Fibroblast of skin of right biceps (primary cell): ENCODE results near the gene UNC13C.

ENCODE experiments used
- DNase-seq: peaks from one replicate; pipeline ENCODE4 v3.0.0-alpha.2; 2013

The UNC13C gene

DNA sequence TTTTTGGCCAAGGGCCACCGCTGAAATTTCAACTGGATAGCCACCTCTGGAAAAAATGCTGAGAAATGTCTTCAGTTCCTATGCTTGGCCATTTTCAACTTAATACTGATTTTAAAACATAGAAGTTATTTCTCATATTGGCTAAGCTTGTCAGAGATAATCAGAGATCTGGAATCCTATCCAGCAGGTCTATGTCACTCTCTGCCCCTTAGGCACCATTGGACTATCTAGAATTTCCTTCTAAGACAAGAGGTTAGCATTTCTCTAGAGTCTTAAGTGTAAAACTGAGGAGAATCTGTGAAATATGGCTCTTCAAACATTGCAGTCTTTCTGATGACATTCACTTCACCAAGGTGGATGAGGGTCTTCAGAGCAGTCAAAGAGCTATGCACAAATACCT lies 597.3 kb downstream of the UNC13C start:
- no peak for DNase-seq

DNA sequence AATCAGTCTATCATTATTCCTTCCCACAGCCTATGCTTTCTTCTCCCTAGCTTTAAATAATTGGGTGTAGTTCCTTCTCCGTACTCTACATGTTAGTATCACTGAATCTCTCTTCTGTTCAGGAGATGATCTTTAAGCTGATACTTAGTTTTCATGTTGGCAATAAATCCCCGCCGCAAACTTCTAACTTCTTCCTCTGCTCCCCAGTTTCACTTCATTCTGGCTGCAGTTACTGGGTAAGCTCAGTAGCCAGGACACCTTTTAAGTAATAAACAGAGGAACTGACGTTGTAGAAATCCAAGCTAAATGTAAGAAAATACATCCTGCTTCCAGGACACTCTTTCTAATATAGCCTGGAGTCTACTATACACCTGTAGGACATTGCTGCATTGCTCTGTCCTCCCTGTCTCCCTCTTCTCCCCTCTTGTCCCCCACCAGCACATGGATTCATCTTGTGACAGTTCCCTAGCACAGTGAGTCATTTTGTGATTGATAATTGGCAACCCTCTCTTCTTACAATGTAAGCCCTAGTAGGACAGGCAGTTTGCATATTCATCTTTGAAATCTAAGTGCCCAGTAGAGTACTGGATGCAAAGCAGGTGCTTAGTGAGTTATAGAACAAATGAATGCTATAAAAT lies 598.2 kb downstream of the UNC13C start:
- no peak for DNase-seq

DNA sequence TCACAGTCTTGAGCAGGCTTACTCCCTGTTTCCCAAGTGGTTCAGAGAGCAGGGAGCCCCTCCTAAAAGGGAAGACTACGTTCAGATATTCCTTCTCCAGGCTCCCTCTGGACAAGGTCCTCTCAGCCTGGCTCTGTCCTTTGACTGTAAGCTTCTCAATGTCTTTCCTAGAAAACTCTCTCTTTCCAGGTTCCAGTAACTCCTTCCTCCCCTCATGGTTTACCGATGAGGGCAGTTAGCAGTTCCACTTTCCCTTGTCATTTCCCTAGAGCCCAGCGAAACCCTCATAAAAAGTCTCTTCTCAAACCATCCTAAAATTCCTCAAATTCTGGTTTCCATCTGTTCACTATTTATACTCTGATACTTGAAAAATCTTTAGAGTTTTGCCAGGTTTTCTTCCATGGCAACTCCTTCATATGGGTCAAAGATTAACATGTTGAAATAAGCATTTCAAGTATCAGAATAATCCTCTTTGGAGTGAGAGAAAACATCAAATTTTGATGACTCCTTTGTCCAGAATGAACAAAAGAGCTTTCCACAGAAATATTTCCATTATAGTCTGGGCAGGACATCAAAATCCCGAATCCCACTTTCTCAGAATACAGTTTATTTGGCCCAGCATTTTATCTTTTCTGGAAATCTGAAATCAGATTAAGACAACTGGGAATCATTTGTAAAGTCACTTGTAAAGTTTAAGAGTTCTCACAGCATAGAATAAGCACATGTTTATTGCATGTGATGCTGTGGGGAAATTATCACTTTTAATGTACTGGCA lies 599.4 kb downstream of the UNC13C start:
- no peak for DNase-seq

DNA sequence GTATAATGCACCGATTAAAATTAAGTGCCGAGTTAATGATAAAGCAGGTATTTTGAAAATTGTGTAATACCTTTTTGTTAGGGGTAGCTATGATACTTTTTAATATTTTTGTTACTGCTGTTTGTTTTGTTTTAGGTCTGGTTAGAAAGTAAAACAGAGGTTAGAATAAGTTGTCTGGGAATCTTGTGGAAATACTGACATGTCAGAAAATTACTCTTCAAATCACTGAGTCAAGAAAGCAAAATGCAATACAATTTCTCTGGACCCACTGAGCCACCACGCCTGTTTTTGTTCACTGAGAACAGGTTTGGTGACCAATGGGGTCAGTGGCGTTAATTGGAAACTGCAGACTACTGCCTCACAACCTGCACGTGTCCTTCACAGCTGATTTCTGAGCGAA lies 601.6 kb downstream of the UNC13C start:
- no peak for DNase-seq

DNA sequence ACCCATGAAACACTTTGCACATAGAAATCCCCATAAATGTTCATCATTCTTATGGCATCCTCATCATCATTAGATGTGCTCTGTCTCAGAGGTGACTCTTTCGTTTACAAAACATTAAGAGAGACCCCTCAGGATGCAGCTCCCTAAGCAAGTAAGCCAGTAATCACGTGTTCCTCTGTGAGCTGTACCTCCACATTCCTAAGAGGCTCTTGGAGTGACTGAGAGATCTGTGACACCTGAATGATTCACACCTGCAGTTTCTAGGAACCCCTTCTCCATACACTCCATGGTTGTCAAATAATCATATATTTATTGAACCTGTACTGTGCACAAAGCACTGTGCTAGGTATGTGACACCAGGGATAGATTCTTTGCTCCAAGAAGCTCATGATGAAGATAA lies 602.4 kb downstream of the UNC13C start:
- DNase-seq: no peak

DNA sequence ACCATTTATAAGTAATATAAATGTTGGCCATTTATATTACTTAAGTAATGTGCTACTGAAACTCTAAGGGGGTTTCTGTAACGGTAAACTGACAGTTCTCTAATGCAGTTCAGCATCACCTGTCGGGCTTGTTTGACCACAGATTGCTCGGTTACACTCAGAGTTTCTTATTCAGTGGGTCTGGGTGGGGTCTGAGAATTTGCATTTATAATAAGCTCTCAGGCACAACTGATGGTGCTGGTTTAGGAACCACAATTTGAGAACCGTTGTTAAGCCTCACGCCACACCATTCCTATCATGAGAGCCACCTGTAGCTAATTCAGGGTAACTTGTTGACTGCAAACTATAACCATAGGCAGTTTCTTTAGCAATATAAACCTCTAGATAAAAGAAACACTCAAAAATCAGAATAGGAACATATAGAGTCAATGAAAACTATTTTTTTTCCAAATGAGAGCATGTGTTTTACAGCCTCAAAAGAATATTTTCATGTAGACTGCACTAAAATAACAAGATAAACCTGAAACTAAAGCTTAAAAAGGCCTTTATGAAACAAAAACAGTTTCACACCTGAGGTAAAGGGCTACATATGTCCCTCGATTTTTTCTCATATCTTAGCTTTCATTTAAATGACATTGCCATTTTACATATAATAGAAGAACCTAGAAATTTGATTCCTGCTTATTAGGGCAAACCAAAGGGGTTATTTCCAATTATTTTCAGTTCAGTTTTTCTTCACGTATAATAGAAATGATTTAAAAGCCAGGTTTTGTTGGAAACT lies 604.8 kb downstream of the UNC13C start:
- DNase-seq: no peak

DNA sequence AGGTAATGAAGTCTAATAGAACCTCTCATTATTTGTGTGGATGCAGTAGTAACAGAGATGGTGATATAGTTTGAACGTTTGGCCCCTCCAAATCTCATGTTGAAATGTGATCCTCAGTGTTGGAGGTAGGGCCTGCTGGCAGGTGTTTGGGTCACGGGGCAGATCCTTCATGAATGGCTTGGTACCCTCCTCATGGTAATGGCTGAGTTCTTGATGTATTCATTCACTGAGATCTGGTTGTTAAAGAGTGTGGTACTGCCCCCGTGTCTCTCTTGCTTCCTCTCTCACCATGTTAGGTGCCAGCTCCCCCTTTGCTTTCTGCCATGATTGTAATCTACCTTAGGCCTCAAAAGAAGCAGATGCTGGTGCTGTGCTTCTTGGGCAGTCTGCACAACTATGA lies 606.8 kb downstream of the UNC13C start:
- DNase-seq: no peak

DNA sequence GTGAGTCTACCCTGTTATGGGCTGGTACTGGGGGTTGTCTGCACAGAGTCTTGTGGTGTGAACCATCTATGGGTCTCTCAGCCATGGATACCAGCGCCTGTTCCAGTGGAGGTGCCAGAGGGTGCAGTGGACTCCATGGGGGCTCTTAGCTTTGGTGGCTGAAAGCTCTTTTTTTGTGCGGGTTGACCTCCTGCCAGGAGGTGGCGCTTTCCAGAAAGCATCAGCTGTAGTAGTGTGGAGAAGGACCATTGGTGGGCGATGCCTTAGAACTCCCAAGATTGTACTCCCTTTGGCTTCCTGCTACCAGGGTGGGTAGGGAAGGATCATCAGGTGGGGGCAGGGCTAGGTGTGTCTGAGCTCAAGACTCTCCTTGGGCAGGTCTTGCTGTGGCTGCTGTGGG lies 615.9 kb downstream of the UNC13C start:
- DNase-seq: no peak

DNA sequence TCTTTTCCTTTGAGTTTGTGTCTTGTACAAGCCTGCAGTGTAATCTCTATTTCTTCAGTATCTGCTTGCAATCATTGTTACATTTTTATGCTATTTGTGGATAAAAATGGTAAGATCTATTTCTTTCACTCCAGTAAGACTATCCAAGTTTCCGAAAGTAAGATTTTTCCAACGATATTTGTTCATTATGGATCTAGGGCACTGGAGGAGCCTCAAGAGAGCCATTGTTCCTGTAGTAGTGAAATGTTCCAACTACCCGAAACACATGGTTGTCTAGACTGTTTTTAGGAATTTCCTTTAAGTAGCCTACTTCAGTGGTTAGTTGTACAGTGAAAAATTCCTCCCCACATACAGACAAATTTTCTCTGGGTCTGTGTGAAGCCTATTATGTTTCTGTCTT lies 621.1 kb downstream of the UNC13C start:
- DNase-seq: no peak

DNA sequence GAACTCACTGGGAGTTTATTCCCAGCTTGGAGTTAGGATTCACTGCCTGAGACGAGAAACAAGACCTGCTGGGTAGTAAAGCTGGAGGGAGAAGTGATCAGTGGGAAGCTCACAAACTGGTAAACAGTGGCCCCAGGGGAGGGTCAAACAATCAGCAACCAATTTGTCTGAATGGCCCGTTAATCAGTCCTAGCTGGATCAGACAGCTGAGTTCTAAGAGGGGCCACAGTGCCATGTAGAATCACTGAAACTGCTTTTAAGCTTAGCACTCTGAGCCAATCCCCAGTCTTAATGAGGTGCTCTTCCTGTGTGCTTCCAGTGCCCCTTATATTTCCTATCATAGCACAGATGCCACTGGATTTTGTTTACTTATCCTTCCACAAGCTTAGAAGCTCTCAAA lies 626.8 kb downstream of the UNC13C start:
- DNase-seq: no peak

DNA sequence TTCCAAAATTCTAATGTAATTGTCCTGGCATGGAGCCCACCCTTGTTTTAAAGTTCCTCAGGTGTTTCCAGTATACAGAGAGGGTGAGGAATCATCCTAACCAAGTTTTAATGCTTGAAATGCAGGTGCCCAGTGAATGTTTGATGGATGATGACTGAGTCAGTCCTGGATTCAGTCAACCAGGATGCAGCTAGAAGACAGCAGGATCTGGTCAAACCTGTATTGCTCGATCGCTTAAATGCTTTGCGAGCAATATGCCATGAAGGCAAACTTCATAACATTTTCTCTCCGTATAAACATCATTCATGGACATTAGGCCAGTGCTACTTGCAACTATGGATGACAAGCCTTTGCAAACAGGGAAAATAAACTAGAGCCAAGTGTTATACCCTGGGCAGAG lies 627.3 kb downstream of the UNC13C start:
- no peak for DNase-seq

DNA sequence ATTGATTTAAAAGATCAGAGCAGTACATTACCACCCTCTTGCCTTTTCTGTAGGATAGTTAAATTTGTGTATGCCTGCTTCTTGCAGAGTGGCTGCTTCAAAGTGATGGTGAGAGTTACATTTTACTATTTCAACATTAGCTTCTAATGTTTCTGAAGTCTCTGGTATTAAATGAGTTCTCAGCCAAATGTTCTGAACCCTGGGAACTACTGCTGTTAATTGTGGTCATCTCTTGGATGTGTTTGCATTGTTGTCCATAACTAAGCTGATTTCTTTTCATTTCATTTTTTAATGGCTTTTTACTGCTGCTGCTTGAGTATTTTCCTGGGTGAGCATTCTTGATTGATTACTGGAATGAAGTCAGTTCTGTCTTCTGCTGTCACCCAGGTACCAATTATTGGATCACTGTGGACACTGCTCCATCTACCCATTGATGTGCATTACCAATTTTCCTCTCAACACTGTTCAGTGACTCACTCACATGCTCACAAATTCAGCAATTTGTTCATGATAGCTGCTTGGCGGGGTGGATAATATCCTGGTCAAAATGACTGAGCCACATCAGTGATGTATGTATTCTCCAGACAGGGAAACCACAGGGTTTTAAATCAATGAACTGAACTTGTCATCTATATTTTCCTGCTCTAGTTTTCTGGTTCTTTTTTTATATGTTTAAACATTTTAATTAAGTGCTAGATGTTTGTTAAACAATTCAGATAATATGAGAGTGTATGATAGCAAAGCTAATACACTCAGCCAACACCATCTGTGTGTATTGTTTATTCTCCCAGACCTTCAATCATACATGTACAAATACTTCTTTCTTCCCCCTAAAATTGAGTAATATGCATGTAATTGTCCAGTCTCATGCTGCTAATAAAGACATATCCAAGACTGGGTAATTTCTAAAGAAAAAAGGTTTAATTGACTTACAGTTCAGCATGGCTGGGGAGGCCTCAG lies 630.9 kb downstream of the UNC13C start:
- no peak for DNase-seq

DNA sequence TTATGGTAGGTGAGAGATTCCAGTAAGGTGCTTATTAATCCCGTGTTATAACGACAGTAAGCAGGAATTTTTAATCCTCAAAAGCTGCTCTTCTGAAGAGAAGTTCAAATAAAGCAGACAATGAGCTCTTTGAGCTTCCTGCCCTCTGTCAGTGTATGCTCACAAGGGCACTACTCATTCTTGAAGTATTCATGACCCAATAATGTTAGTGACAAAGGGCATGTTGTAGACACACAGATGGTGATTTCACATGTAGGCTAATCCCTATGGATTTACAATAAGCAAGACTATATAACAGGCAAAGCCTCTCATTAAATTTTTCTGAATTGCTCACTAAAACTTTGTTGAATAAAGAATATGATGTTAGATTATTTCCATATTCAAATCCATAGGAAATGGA lies 639.9 kb downstream of the UNC13C start:
- no peak for DNase-seq

DNA sequence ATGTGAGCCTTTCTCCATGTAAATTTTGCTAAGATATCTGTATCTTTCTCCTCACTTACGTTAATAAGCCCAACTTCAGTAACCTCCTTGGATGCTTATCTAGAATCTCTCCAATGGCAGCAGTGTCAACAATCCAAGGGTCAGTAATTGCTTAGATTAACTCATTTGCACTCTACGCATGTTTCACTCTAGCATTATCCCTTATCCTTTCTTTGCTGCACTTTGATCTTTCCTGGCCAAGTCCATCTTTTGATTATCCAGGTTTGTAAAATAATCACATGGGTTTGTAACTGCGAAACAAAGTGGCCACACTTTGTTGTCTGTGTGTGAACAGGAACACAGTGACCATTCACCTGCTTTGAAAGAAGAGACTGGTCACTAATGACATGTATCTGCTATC lies 640.9 kb downstream of the UNC13C start:
- DNase-seq: no peak

DNA sequence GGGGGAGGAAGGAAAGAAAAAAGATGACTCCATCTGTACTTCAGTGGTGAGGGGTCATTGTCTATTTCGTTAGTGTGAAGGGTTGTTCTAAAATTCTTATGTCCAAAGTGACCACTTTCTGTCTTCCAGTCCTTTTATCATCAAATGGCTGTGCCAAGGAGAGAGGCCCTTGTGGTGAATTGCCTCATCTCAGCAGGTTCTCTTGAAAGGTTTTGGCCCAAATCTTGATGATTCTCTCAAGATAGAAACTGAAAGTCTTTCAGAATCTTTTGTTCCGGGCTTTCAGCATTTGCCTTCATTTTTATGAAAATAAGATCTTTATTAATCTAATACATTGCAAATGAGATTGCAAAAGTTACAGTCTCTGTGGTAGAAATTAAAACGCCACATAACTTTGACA lies 642.7 kb downstream of the UNC13C start:
- DNase-seq: no peak

DNA sequence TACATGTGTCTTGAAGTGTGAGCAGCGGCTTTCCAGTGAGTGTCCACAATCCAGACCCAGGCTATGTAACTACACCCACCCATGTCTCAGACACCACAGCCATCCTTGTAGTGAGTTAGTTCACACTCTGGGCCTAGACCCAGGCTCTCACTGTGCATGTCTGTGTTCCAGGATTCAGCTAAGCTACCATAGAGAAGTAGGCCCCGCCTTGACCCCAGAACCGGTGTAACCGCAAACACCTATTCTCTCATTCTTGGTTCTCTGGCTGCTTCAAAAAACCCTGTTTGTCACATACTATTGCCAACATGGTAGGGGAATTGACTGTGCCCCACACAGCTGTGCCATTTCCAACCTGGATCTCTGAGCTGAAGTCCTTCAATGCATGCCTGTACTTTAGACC lies 657.9 kb downstream of the UNC13C start:
- no peak for DNase-seq

DNA sequence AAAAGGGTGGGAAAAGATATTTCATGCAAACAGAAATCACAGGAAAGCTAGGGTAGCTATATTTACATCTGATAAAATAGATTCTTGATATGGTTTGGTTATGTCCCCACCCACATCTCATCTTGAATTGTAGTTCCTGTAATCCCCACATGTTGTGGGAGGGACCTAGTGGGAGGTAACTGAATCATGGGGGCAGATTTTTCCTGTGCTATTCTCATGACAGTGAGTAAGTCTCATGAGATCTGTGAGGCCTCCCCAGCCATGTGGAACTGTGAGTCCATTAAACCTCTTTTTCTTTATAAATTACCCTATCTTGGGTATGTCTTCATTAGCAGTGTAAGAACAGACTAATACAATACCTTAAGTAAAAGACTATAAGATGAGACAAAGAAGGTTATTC lies 660.4 kb downstream of the UNC13C start:
- no peak for DNase-seq

DNA sequence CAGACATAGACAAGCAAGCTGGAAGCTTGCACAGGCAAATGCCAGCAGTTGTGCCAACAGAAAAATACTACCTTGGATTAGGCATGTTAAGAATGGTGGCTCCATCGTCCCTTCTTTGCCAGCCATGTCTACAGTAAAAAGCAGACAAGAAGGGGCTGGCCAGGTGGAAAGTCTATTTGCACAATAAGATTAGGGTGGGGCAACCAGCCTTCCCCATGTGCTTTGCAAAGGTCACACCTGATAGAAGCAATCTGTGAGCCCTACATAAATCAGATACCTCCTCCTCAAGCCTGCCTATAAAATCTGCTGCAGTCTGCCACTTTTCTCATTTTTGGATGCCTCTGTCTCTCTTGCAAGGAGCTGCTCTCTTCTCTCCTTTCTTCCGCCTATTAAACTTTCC lies 662.6 kb downstream of the UNC13C start:
- no peak for DNase-seq

DNA sequence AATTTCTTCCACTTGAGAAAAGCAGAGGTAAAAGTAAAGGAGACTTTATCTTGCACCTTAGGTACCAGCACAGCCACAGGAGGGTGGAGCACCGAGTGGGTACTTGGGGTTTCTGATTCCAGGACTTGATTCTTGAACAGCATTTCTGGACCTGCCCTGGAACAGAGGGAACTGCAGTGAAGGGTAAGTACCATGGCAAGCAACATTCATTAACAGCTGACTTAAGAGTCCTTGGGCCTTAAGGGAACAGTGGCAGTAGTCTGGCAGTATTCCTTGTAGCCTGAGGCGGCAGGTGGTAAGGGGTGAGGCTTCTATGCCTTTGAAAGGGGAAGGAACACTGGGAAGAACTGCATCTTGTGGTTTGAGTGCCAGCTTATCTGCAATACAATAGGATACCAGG lies 666.6 kb downstream of the UNC13C start:
- DNase-seq: no peak

DNA sequence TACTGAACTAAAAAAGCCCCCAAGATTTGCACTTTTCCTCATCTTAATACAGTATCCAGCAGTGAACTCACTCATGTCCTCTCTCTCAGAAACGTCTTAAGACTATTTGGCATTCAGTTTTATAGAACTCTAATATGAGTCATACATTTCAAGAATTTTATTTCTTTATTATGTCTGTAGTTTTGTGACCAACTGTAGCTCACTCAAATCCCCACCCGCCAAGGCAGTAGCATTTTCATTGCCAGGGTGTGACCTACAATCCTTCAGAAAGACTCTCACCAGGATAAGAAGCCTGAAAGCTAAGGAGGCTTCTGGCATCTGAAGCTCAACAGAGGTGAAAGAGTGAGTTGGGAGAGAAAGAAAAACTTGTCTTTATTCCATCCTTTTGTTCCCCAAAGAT lies 681.4 kb downstream of the UNC13C start:
- DNase-seq: no peak

DNA sequence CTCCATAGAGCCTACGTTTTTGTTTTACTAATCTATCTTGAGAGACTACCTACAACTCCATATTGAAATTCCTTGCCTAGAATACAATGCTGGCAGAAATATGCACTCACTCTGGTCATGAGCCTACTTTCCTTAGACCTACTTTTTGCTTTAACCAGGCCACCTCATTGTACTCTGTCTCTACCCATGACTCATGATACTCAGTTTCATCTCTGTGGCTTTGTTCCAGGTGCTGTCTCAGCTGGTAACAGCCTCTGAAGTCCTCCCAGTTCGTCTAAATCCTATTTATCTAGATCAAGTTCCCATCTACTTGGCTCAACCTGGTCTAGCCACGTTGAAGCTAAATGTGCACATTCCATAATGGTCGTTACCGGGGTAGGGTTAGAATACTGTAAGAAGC lies 682.1 kb downstream of the UNC13C start:
- DNase-seq: peak; percentile 1

DNA sequence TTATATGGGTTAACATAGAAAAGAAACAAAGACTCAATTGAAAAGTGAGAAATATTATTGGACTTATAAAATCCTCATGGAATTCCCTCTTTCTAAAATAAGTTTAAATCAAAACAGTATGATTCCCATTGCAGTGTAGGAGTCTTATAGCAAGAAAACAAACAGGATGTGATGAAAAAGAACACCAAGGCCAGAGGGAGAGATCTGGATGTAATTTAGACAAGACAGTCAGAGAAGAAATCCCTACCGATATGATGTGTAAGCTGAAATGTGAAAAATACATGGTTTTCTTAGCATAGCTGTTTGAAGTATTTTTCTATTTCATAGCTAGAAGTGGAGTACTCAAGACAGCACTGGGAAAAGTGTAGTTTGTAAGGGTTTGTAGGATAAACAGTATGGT lies 697.0 kb downstream of the UNC13C start:
- DNase-seq: no peak

DNA sequence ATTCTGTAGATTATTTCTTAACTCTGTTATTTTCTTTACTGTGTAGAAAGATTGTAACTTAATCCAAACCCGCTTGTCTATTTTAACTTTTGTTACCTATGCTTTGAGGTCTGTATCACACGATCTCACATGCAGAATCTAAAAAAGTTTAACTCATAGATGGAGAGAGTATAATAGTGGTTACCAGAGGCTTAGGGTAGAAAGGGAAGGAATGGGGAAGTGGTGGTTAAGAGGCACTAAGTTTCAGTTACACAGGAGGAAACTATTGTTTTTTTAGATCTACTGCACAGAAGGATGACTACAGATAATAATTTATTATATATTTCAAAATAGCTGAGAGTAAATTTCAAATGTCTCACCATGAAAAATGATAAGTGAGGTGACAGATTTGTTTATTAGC lies 703.3 kb downstream of the UNC13C start:
- no peak for DNase-seq
